ENCODE measurements around the gene PAX4. TPM values are rescaled to one million over a fixed set of nuclear protein-coding genes. Genes with fewer than 3 reads are reported as not detected.
A peak's percentile ranks its signal among the peaks of the same experiment; 100 is the strongest.

Gene PAX4
- total and polyA plus RNA-seq, 9 of the 15 experiments (the other 6 are each of a cell fraction or from before 2014, with no cell fraction given) = not detected

GRCh38 chr7:127629268-127629854 lies 11.4 kb upstream of the PAX4 start:
- H2AFZ ChIP-seq (ENCODE audit: low read depth, low read length) = 0 out of 2 replicates have a peak overlapping the region, but pooled peaks have one; percentile 36
- no peak for FAIRE-seq
- no peak overlapping the region for H3K27ac ChIP-seq (ENCODE audit: extremely low read depth, low read depth, low read length)
- ChIA-PET CTCF (ENCODE audit: low intra/inter-chr PET ratio) (interaction anchor here (1.8 kb wide), 1 partner anchor 580 kb away, joined by 7 read pairs; no protein-coding TSS in a partner anchor), POLR2A (interaction anchor here (0.7 to 1.0 kb wide), 3 partner anchors 8 to 209 kb away, joined by 3 to 4 read pairs (median 4); no protein-coding TSS in a partner anchor)
- H3K27me3 ChIP-seq (ENCODE audit: control insufficient read depth in 2 of 2, insufficient read depth in 2 of 2, low read length in 2 of 2) = peaks cover 10 to 18% of the 10 kb centered on the region in 2 experiments; a peak in 4 of 5 replicates
- 9% methylated on average over 5 of the region's 5 CpGs for WGBS (ENCODE audit: insufficient coverage, low coverage, missing lambda C conversion rate)
- no peaks in the 10 kb centered on the region for H3K9me3 ChIP-seq (replicated peaks; ENCODE audit: control insufficient read depth, insufficient read depth, low read depth, low read length)
- H3K79me2 ChIP-seq (ENCODE audit: control insufficient read depth, insufficient read depth, low read length) = no peaks in the 10 kb centered on the region
- no TSS peak for BruUV-seq (replicated peaks)
- no peaks in the 10 kb centered on the region for H3K9me1 ChIP-seq (ENCODE audit: control insufficient read depth, insufficient read depth, low read length)
- DNase-seq (ENCODE audit: extremely low read depth in 1 of 4, low spot score in 3 of 4) = peak; percentile 51 to 71 (median 60)
- no peak overlapping the region for H3K9ac ChIP-seq (ENCODE audit: insufficient read depth in 1 of 2, low read depth in 2 of 2, low read length in 2 of 2)
- H3K4me3 ChIP-seq = no peak overlapping the region
- H3K4me2 ChIP-seq (ENCODE audit: insufficient read depth, low read length) = no peak overlapping the region
- peak; percentile 95 for ATAC-seq
- intact Hi-C loops (cut with micrococcal nuclease) (loop anchor here (5.0 kb wide), 1 partner anchor 127 kb away; no protein-coding TSS in a partner anchor), in situ Hi-C loops (cut with MboI) (no loop called here)
- no peaks in the 10 kb centered on the region for H3K36me3 ChIP-seq (ENCODE audit: control insufficient read depth, insufficient read depth, low read length)
- H3K4me1 ChIP-seq (replicated peaks in 1 of 2; ENCODE audit: control insufficient read depth in 2 of 2, insufficient read depth in 2 of 2, low read length in 2 of 2) = no peaks in the 10 kb centered on the region
- H4K20me1 ChIP-seq (replicated peaks; ENCODE audit: control insufficient read depth, insufficient read depth, low read length) = no peaks in the 10 kb centered on the region
- no peak for TF ChIP-seq ZNF512 (tag; IDR thresholded peaks at IDR 0.05)
- no peak for TF ChIP-seq NFE2 (IDR thresholded peaks at IDR 0.05; ENCODE audit: low read depth)
- TF ChIP-seq KLF16 (IDR thresholded peaks at IDR 0.05) = peak; percentile 56
- no peak for TF ChIP-seq ZNF511 (CRISPR knock-in tag; IDR thresholded peaks at IDR 0.05)
- TF ChIP-seq ZEB2 (IDR thresholded peaks at IDR 0.05) = peak; percentile 76
- TF ChIP-seq JUND (IDR thresholded peaks at IDR 0.05; ENCODE audit: borderline replicate concordance, low read depth, low read length) = 0 out of 2 replicates have a peak, but pooled peaks have one; percentile 13
- TF ChIP-seq JUND (tag; IDR thresholded peaks at IDR 0.05; ENCODE audit: borderline replicate concordance, low read depth, low read length) = no peak
- TF ChIP-seq CTBP1 (IDR thresholded peaks at IDR 0.05; ENCODE audit: borderline replicate concordance) = peak; percentile 41; the same call in 1 of the 2 replicates
- no peak for TF ChIP-seq GABPB1 (CRISPR knock-in tag; IDR thresholded peaks at IDR 0.05)
- no peak for TF ChIP-seq ZNF23 (CRISPR knock-in tag; IDR thresholded peaks at IDR 0.05)
- TF ChIP-seq, protein P1, sequence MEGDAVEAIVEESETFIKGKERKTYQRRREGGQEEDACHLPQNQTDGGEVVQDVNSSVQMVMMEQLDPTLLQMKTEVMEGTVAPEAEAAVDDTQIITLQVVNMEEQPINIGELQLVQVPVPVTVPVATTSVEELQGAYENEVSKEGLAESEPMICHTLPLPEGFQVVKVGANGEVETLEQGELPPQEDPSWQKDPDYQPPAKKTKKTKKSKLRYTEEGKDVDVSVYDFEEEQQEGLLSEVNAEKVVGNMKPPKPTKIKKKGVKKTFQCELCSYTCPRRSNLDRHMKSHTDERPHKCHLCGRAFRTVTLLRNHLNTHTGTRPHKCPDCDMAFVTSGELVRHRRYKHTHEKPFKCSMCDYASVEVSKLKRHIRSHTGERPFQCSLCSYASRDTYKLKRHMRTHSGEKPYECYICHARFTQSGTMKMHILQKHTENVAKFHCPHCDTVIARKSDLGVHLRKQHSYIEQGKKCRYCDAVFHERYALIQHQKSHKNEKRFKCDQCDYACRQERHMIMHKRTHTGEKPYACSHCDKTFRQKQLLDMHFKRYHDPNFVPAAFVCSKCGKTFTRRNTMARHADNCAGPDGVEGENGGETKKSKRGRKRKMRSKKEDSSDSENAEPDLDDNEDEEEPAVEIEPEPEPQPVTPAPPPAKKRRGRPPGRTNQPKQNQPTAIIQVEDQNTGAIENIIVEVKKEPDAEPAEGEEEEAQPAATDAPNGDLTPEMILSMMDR (IDR thresholded peaks at IDR 0.05 in 2 of 3, conservative IDR thresholded peaks at IDR 0.05 in 1 of 3; ENCODE audit: insufficient read depth in 2 of 3, low read depth in 1 of 3, low read length in 3 of 3) = peak; percentile 86 to 91 (median 86)
- TF ChIP-seq PHF8 (IDR thresholded peaks at IDR 0.05; ENCODE audit: borderline replicate concordance, low read length) = no peak
- TF ChIP-seq ZBTB7A (IDR thresholded peaks at IDR 0.05; ENCODE audit: borderline replicate concordance, control insufficient read depth, low read depth, low read length) = peak; percentile 61; the same call in 1 of the 2 replicates
- TF ChIP-seq, protein P2, sequence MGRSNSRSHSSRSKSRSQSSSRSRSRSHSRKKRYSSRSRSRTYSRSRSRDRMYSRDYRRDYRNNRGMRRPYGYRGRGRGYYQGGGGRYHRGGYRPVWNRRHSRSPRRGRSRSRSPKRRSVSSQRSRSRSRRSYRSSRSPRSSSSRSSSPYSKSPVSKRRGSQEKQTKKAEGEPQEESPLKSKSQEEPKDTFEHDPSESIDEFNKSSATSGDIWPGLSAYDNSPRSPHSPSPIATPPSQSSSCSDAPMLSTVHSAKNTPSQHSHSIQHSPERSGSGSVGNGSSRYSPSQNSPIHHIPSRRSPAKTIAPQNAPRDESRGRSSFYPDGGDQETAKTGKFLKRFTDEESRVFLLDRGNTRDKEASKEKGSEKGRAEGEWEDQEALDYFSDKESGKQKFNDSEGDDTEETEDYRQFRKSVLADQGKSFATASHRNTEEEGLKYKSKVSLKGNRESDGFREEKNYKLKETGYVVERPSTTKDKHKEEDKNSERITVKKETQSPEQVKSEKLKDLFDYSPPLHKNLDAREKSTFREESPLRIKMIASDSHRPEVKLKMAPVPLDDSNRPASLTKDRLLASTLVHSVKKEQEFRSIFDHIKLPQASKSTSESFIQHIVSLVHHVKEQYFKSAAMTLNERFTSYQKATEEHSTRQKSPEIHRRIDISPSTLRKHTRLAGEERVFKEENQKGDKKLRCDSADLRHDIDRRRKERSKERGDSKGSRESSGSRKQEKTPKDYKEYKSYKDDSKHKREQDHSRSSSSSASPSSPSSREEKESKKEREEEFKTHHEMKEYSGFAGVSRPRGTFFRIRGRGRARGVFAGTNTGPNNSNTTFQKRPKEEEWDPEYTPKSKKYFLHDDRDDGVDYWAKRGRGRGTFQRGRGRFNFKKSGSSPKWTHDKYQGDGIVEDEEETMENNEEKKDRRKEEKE (IDR thresholded peaks at IDR 0.05; ENCODE audit: borderline replicate concordance in 1 of 2, control insufficient read depth in 1 of 2, low read depth in 2 of 2, low read length in 1 of 2) = no peak

Data from K562 (cell line).